LNCAP (cell line): Measurements from ENCODE around the gene STIM1.

ENCODE experiments used
- CTCF ChIP-seq: fragments of 450-650 bp; IDR thresholded peaks from 2 replicates; pipeline ENCODE4 v1.5.1; 2017; ENCODE audit warnings: mild to moderate bottlenecking

STIM1 gene

GRCh38 chr11:3894128-3894731, 38.8 kb downstream of the STIM1 start:
- no peak for TF ChIP-seq CTCF

GRCh38 chr11:3896644-3897043, 41.2 kb downstream of the STIM1 start:
- no peak for TF ChIP-seq CTCF

- no peak for TF ChIP-seq CTCF
Measured at GRCh38 chr11:3901249-3902025, 46.0 kb downstream of the STIM1 start.

GRCh38 chr11:3902441-3902840, 47.0 kb downstream of the STIM1 start:
- no peak for TF ChIP-seq CTCF

- no peak for TF ChIP-seq CTCF
Measured at GRCh38 chr11:3903207-3903896, 47.9 kb downstream of the STIM1 start.

GRCh38 chr11:3904228-3904627, 48.8 kb downstream of the STIM1 start:
- TF ChIP-seq CTCF, result no peak

GRCh38 chr11:3905080-3905953, 49.9 kb downstream of the STIM1 start:
- TF ChIP-seq CTCF, result no peak
